OCI-LY3 (cell line): ENCODE measurements around the gene RNF112.
"Not testable (repeated sequence)": the region's sequence is repeated elsewhere in the genome, so short reads cannot be mapped to it uniquely, and the experiment has no call there.

ENCODE experiments used
- H2AFZ ChIP-seq: fragments of 200-600, 300-600 bp; shearing (Covaris generic); 2 replicates; pipeline ENCODE4 v1.6.0; 2014; ENCODE audit warnings: antibody characterized with exemption, low read depth, low read length
- H3K27ac ChIP-seq: fragments of 200-600, 300-600 bp; sonication (generic); 2 replicates; pipeline ENCODE4 v1.5.1; 2014; ENCODE audit warnings: mild to moderate bottlenecking, low read length, moderate library complexity, mixed read lengths
- H3K27me3 ChIP-seq: fragments of 200-600, 300-600 bp; sonication (generic); 2 replicates; pipeline ENCODE4 v1.6.1; 2014; ENCODE audit warnings: low read depth, low read length, mixed read lengths
- H3K36me3 ChIP-seq: fragments of 200-600, 300-600 bp; sonication (generic); replicated peaks from 2 replicates; pipeline ENCODE3; 2014; ENCODE audit warnings: low read depth, low read length, mixed read lengths
- H3K4me1 ChIP-seq: fragments of 300-600, 200-600 bp; sonication (generic); 2 replicates; pipeline ENCODE4 v1.6.1; 2014; ENCODE audit warnings: low read length, mixed read lengths
- H3K4me2 ChIP-seq: fragments of 200-600, 300-600 bp; sonication (generic); 2 replicates; pipeline ENCODE4 v1.6.1; 2014; ENCODE audit warnings: low read length, mixed read lengths
- H3K4me3 ChIP-seq: fragments of 300-600, 200-600 bp; sonication (generic); 2 replicates; pipeline ENCODE4 v1.5.1; 2014; ENCODE audit warnings: antibody characterized with exemption, mild to moderate bottlenecking, low read length, moderate library complexity
- H3K79me2 ChIP-seq: fragments of 300-600, 200-600 bp; shearing (Covaris generic); 2 replicates; pipeline ENCODE4 v1.6.1; 2014; ENCODE audit warnings: mild to moderate bottlenecking, low read length, mixed read lengths
- H3K9ac ChIP-seq: fragments of 300-600, 200-600 bp; shearing (Covaris generic); 2 replicates; pipeline ENCODE4 v1.6.0; 2014; ENCODE audit warnings: mild to moderate bottlenecking, low read length, moderate library complexity
- H3K9me3 ChIP-seq: fragments of 200-600, 300-600 bp; shearing (Covaris generic); 2 replicates; pipeline ENCODE4 v1.6.1; 2014; ENCODE audit warnings: low read length, mixed read lengths; ENCODE audit not compliant: insufficient read depth
- H4K20me1 ChIP-seq: fragments of 200-600, 300-600 bp; sonication (generic); 2 replicates; pipeline ENCODE4 v1.6.1; 2016; ENCODE audit warnings: low read length, mixed read lengths; ENCODE audit not compliant: insufficient read depth
- EZH2phosphoT487 ChIP-seq: fragments of 200-600 bp; shearing (Covaris generic); IDR thresholded peaks from 2 replicates; pipeline ENCODE4 v1.6.1; 2018; ENCODE audit warnings: antibody characterized with exemption, mixed run types, low read depth
- TF ChIP-seq, protein P1 (sequence below): fragments of 200-600, 300-600 bp; sonication (generic); IDR thresholded peaks from 2 replicates; pipeline ENCODE4 v1.5.1; 2014; ENCODE audit warnings: antibody characterized with exemption, low read length, low read depth

Gene RNF112

DNA sequence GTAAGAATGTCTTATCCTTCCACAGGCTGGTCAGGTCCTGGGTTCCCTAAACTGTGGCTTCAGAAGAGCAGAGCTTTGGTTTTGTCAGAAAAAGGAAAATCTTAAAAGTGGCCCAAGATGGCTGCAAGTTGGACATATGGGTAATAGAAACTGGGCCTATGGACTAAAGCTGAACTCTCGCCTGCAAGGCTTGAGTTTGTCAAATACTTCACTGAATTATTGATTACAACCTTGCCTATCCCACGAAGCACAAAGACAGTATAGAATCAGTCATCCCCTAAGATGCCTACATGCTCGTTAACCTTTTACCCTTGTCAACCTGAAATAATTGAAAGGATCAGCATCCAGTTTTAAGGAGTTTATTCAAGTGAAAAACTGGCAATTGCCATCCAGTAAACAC is 20.7 kb downstream of the RNF112 start:
- Histone ChIP-seq H3K36me3 (no peaks in the 10 kb centered on the region), H2AFZ (no peak overlapping the region), H3K4me2 (no peak overlapping the region), H4K20me1 (no peaks in the 10 kb centered on the region), H3K4me3 (no peak overlapping the region), H3K27me3 (no peaks in the 10 kb centered on the region), H3K9ac (no peak overlapping the region), H3K79me2 (no peaks in the 10 kb centered on the region), H3K27ac (no peak overlapping the region), H3K9me3 (no peaks in the 10 kb centered on the region), H3K4me1 (no peaks in the 10 kb centered on the region)
- TF ChIP-seq, protein P1, sequence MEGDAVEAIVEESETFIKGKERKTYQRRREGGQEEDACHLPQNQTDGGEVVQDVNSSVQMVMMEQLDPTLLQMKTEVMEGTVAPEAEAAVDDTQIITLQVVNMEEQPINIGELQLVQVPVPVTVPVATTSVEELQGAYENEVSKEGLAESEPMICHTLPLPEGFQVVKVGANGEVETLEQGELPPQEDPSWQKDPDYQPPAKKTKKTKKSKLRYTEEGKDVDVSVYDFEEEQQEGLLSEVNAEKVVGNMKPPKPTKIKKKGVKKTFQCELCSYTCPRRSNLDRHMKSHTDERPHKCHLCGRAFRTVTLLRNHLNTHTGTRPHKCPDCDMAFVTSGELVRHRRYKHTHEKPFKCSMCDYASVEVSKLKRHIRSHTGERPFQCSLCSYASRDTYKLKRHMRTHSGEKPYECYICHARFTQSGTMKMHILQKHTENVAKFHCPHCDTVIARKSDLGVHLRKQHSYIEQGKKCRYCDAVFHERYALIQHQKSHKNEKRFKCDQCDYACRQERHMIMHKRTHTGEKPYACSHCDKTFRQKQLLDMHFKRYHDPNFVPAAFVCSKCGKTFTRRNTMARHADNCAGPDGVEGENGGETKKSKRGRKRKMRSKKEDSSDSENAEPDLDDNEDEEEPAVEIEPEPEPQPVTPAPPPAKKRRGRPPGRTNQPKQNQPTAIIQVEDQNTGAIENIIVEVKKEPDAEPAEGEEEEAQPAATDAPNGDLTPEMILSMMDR: no peak
- TF ChIP-seq EZH2phosphoT487: no peak

DNA sequence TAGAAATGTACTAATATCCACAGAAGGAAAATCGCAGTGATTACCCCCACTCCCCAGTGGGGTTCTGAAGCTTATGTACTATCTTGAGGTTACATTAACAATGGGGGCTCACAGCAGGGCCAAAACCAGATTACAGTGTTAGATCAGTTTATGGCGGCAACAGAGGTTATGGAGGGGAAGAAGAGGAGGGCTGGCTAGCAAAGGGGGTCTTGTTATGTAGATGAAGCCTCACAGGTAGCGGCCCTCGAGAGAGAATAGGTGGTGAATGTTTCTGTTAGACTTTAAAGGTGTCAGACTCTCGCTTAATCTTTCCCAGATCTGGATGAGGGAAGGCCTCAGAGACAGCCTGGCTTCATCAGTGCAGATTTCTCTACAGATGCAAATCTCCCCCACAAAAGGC is 22.2 kb downstream of the RNF112 start:
- Histone ChIP-seq H3K9me3 (no peaks in the 10 kb centered on the region), H3K79me2 (no peaks in the 10 kb centered on the region), H2AFZ (no peak overlapping the region), H3K36me3 (no peaks in the 10 kb centered on the region), H3K4me3 (no peak overlapping the region), H3K9ac (no peak overlapping the region), H3K27ac (no peak overlapping the region), H4K20me1 (no peaks in the 10 kb centered on the region), H3K4me2 (no peak overlapping the region), H3K4me1 (no peaks in the 10 kb centered on the region), H3K27me3 (no peaks in the 10 kb centered on the region)
- TF ChIP-seq, protein P1: no peak
- TF ChIP-seq EZH2phosphoT487: no peak

DNA sequence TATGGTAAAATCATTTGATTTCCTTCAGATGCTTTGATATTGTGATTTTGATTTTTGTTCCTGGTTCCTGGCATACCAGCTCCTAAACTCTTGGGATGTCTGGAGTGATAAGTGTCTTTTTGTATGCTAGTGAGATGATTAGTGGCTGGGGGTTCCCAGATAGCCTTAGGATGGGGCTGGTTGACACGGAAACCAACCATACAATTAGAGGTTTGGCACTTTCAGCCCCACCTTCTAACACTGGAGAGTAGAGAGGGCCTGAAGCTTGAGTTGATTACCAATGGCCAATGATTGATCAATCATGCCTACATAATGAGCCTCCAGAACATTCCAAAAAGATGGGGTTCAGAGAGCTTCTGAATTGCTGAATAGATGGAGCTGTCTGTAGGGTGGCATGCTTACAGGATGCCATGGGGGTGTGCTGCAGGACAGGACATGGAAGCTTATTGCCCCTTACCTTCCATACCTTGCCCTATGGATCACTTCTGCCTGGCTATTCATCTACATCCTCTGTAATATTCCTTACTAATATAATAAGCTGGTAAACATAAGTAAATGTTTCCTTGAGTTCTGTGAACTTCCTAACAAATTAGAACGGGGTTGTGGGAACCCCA is 22.8 kb downstream of the RNF112 start:
- TF ChIP-seq, protein P1: no peak
- TF ChIP-seq EZH2phosphoT487: no peak
- no peaks in the 10 kb centered on the region for H3K79me2 ChIP-seq
- H3K27me3 ChIP-seq: no peaks in the 10 kb centered on the region
- H3K4me1 ChIP-seq: no peaks in the 10 kb centered on the region
- no peaks in the 10 kb centered on the region for H4K20me1 ChIP-seq
- no peak overlapping the region for H3K4me3 ChIP-seq
- H3K27ac ChIP-seq: no peak overlapping the region
- H3K9ac ChIP-seq: no peak overlapping the region
- no peak overlapping the region for H2AFZ ChIP-seq
- no peaks in the 10 kb centered on the region for H3K36me3 ChIP-seq
- no peak overlapping the region for H3K4me2 ChIP-seq
- H3K9me3 ChIP-seq: no peaks in the 10 kb centered on the region

DNA sequence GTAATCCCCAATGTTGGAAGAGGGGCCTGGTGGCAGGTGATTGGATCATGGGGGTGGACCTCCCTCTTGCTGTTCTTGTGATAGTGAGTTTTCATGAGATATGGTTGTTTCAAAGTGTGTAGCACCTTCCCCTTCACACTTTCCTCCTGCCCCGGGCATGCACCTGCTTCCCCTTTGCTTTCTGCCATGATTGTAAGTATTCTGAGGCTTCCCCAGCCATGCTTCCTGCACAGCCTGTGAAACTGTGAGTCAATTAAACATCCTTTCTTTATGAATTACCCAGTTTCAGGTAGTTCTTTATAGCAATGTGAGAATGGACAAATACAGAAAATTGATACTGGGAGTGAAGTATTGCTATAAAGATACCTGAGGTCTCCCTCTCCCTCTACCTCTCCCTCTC is 29.4 kb downstream of the RNF112 start:
- H3K4me1 ChIP-seq: no peaks in the 10 kb centered on the region
- H2AFZ ChIP-seq: no peak overlapping the region
- H3K9ac ChIP-seq: no peak overlapping the region
- H3K27ac ChIP-seq: no peak overlapping the region
- no peaks in the 10 kb centered on the region for H3K27me3 ChIP-seq
- no peaks in the 10 kb centered on the region for H4K20me1 ChIP-seq
- no peaks in the 10 kb centered on the region for H3K9me3 ChIP-seq
- H3K36me3 ChIP-seq: no peaks in the 10 kb centered on the region
- no peak for TF ChIP-seq EZH2phosphoT487
- TF ChIP-seq, protein P1: no peak
- no peak overlapping the region for H3K4me2 ChIP-seq
- H3K79me2 ChIP-seq: no peaks in the 10 kb centered on the region
- no peak overlapping the region for H3K4me3 ChIP-seq

DNA sequence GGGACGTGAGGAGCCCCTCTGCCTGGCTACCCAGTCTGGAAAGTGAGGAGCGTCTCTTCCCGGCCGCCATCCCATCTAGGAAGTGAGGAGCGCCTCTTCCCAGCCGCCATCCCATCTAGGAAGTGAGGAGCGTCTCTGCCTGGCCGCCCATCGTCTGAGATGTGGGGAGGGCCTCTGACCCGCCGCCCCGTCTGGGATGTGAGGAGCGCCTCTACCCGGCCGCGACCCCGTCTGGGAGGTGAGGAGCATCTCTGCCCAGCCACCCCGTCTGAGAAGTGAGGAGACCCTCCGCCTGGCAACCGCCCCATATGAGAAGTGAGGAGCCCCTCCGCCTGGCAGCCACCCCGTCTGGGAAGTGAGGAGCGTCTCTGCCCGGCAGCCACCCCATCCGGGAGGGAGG is 30.3 kb downstream of the RNF112 start:
- not testable (repeated sequence) for H3K4me3 ChIP-seq, H4K20me1 ChIP-seq, H3K4me2 ChIP-seq, H3K36me3 ChIP-seq, H3K4me1 ChIP-seq, H3K9me3 ChIP-seq, H3K27ac ChIP-seq, H3K27me3 ChIP-seq, H2AFZ ChIP-seq, H3K79me2 ChIP-seq, H3K9ac ChIP-seq
